Measurements from ENCODE around the gene DGKD. TPM values are rescaled to one million over a fixed set of nuclear protein-coding genes. Genes with fewer than 3 reads are reported as not detected.
"Not testable (repeated sequence)": the region's sequence is repeated elsewhere in the genome, so short reads cannot be mapped to it uniquely, and the experiment has no call there.

Gene DGKD
- total RNA-seq, 1 experiment from 2014 or later, result 105 TPM

DNA sequence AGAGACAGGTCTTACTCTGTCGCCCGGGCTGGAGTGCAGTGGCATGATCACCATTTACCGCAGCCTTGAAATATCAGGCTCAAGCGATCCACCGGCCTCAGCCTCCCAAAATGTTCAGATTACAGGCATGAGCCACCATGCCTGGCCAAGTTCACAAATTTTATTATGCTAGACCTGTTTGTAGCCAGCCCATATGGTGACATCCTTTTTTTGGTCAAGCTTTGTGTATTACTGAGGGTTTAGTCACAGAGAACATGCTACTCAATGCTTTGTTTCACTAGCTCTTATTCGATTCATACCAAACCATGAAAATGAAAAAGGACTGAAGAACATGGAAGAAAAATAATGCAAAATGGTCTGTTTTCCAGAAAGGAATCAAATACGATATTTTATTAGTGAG, 41.4 kb downstream of the DGKD start:
- Mint-ChIP-seq H3K27ac (ENCODE audit: unreplicated experiment) (no peak overlapping the region), H3K4me1 (ENCODE audit: low read depth, unreplicated experiment) (no peaks in the 10 kb centered on the region), H3K27me3 (ENCODE audit: insufficient read depth, unreplicated experiment) (no peaks in the 10 kb centered on the region), H3K36me3 (ENCODE audit: insufficient read depth, unreplicated experiment) (peaks cover 73% of the 10 kb centered on the region), H3K4me3 (ENCODE audit: unreplicated experiment) (no peak overlapping the region), H3K9me3 (ENCODE audit: unreplicated experiment) (no peaks in the 10 kb centered on the region)
- BruUV-seq (replicated peaks), result no TSS peak
- intact Hi-C loops (cut with micrococcal nuclease; ENCODE audit: unreplicated experiment), result no loop called here
- ChIA-PET POLR2A (no interaction called here), CTCF (no interaction called here)
- H3K36me3 ChIP-seq (ENCODE audit: control insufficient read depth, insufficient read depth, low read length), result no peaks in the 10 kb centered on the region
- TF ChIP-seq, protein P1, sequence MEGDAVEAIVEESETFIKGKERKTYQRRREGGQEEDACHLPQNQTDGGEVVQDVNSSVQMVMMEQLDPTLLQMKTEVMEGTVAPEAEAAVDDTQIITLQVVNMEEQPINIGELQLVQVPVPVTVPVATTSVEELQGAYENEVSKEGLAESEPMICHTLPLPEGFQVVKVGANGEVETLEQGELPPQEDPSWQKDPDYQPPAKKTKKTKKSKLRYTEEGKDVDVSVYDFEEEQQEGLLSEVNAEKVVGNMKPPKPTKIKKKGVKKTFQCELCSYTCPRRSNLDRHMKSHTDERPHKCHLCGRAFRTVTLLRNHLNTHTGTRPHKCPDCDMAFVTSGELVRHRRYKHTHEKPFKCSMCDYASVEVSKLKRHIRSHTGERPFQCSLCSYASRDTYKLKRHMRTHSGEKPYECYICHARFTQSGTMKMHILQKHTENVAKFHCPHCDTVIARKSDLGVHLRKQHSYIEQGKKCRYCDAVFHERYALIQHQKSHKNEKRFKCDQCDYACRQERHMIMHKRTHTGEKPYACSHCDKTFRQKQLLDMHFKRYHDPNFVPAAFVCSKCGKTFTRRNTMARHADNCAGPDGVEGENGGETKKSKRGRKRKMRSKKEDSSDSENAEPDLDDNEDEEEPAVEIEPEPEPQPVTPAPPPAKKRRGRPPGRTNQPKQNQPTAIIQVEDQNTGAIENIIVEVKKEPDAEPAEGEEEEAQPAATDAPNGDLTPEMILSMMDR (IDR thresholded peaks at IDR 0.05; ENCODE audit: insufficient read depth in 1 of 2, low read depth in 1 of 2, low read length in 1 of 2, severe bottlenecking in 1 of 2, unreplicated experiment in 1 of 2), result no peak
- no peaks in the 10 kb centered on the region for H3K4me1 ChIP-seq
- H3K4me3 ChIP-seq (ENCODE audit: low read depth, low read length), result no peak overlapping the region
- DNase-seq, result no peak
- no peaks in the 10 kb centered on the region for H3K27me3 ChIP-seq (replicated peaks; ENCODE audit: control insufficient read depth, insufficient read depth, low read length)
- no peaks in the 10 kb centered on the region for H3K9me3 ChIP-seq

DNA sequence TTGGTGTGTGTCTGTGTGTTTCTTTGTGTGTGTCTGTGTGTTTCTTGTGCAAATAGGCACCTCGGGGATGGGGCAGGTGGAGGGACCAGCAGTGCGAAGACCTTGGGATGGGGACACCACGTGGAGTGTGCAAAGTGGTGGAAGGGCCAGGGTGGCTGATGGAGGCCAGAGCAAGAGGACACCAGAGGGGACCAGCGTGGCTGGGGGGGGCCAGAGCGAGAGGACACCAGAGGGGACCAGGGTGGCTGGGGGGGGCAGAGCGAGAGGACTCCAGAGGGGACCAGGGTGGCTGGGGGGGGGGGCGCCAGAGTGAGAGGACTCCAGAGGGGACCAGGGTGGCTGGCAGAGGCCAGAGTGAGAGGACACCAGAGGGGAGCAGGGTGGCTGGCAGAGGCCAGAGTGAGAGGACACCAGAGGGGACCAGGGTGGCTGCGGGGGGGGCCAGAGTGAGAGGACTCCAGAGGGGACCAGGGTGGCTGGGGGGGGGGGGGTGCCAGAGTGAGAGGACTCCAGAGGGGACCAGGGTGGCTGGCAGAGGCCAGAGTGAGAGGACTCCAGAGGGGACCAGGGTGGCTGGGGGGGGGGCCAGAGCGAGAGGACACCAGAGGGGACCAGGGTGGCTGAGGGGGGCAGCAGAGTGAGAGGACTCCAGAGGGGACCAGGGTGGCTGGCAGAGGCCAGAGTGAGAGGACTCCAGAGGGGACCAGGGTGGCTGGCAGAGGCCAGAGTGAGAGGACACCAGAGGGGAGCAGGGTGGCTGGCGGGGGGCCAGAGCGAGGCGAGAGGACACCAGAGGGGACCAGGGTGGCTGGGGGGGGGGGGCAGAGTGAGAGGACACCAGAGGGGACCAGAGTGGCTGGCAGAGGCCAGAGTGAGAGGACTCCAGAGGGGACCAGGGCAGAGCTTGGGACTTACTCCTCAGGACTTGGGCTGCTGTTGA, 42.7 kb downstream of the DGKD start:
- DNase-seq; H3K9me3 ChIP-seq; H3K4me3 Mint-ChIP-seq (ENCODE audit: unreplicated experiment); H3K27me3 ChIP-seq (replicated peaks; ENCODE audit: control insufficient read depth, insufficient read depth, low read length); POLR2A ChIA-PET; H3K27me3 Mint-ChIP-seq (ENCODE audit: insufficient read depth, unreplicated experiment); BruUV-seq (replicated peaks); H3K4me1 Mint-ChIP-seq (ENCODE audit: low read depth, unreplicated experiment); H3K9me3 Mint-ChIP-seq (ENCODE audit: unreplicated experiment); H3K4me1 ChIP-seq; H3K36me3 ChIP-seq (ENCODE audit: control insufficient read depth, insufficient read depth, low read length); H3K4me3 ChIP-seq (ENCODE audit: low read depth, low read length); CTCF ChIA-PET; intact Hi-C loops (cut with micrococcal nuclease; ENCODE audit: unreplicated experiment): not testable (repeated sequence)
- Mint-ChIP-seq H3K27ac (ENCODE audit: unreplicated experiment) (peak overlapping the region; percentile 54), H3K36me3 (ENCODE audit: insufficient read depth, unreplicated experiment) (peaks cover 68% of the 10 kb centered on the region)

GRCh38 chr2:233399306-233400225, 45.3 kb downstream of the DGKD start:
- H3K27ac Mint-ChIP-seq (ENCODE audit: unreplicated experiment), result no peak overlapping the region
- intact Hi-C loops (cut with micrococcal nuclease; ENCODE audit: unreplicated experiment), result no loop called here
- H3K4me3 ChIP-seq (ENCODE audit: low read depth, low read length), result no peak overlapping the region
- peaks cover 66% of the 10 kb centered on the region for H3K36me3 Mint-ChIP-seq (ENCODE audit: insufficient read depth, unreplicated experiment)
- ChIA-PET POLR2A (no interaction called here), CTCF (no interaction called here)
- H3K4me1 Mint-ChIP-seq (ENCODE audit: low read depth, unreplicated experiment), result peaks cover 11% of the 10 kb centered on the region
- no peaks in the 10 kb centered on the region for H3K36me3 ChIP-seq (ENCODE audit: control insufficient read depth, insufficient read depth, low read length)
- DNase-seq, result no peak
- no peaks in the 10 kb centered on the region for H3K9me3 ChIP-seq
- H3K27me3 Mint-ChIP-seq (ENCODE audit: insufficient read depth, unreplicated experiment), result no peaks in the 10 kb centered on the region
- H3K4me3 Mint-ChIP-seq (ENCODE audit: unreplicated experiment), result no peak overlapping the region
- H3K9me3 Mint-ChIP-seq (ENCODE audit: unreplicated experiment), result no peaks in the 10 kb centered on the region
- H3K27me3 ChIP-seq (replicated peaks; ENCODE audit: control insufficient read depth, insufficient read depth, low read length), result no peaks in the 10 kb centered on the region
- H3K4me1 ChIP-seq, result no peaks in the 10 kb centered on the region
- BruUV-seq (replicated peaks), result no TSS peak
- TF ChIP-seq, protein P1 (IDR thresholded peaks at IDR 0.05; ENCODE audit: insufficient read depth in 1 of 2, low read depth in 1 of 2, low read length in 1 of 2, severe bottlenecking in 1 of 2, unreplicated experiment in 1 of 2), result no peak

Data from Caco-2 (cell line).